Panc1 (cell line): ENCODE data around the gene FRMPD1. TPM values are rescaled to one million over a fixed set of nuclear protein-coding genes. Genes with fewer than 3 reads are reported as not detected.
A peak's percentile ranks its signal among the peaks of the same experiment; 100 is the strongest.
"Not testable (repeated sequence)": the region's sequence is repeated elsewhere in the genome, so short reads cannot be mapped to it uniquely, and the experiment has no call there.

Experiments used
- ATAC-seq: fragments of 200-7000 bp; cut with Tn5 transposase; 2 replicates; pipeline ENCODE4 v1.9.1; 2020; ENCODE audit warnings: mild to moderate bottlenecking, moderate library complexity
- BruUV-seq: library from RNA; stranded (reverse); fragments of 400-500 nt; replicated peaks from 2 replicates; lab custom pipeline; 2021; lab: Mats Ljungman, UMichigan
- CTCF ChIA-PET: fragments of 300-600 bp; sonication (Branson Sonifier 250); formaldehyde crosslinking; loops from one replicate; lab custom pipeline; 2022; ENCODE audit warnings: antibody characterized with exemption; lab: Charles Lee
- POLR2A ChIA-PET: fragments of 300-600 bp; sonication (Branson Sonifier 250); formaldehyde crosslinking; loops from one replicate; lab custom pipeline; 2022; ENCODE audit warnings: antibody characterized with exemption; lab: Charles Lee
- DNase-seq: peaks from one replicate; pipeline ENCODE4 v3.0.0-alpha.2; 2010; ENCODE audit warnings: low read depth, low spot score
- H3K27ac ChIP-seq: 2 replicates; pipeline ENCODE4 v1.5.1; 2011; ENCODE audit warnings: mild to moderate bottlenecking, low read length, inconsistent platforms
- H3K27me3 ChIP-seq: fragments of 200-500 bp; sonication (Bioruptor generic); 2 replicates; pipeline ENCODE4 v1.6.0; 2014; ENCODE audit warnings: low read length, inconsistent platforms; ENCODE audit not compliant: control insufficient read depth, insufficient read depth
- H3K36me3 ChIP-seq: fragments of 200-500 bp; sonication (Bioruptor generic); 2 replicates; pipeline ENCODE4 v1.5.1; 2014; ENCODE audit warnings: inconsistent platforms, mild to moderate bottlenecking, low read length, moderate library complexity; ENCODE audit not compliant: control insufficient read depth, insufficient read depth
- H3K4me1 ChIP-seq: 2 replicates; pipeline ENCODE4 v1.5.1; 2011; ENCODE audit warnings: inconsistent platforms, mild to moderate bottlenecking, low read length, moderate library complexity; ENCODE audit not compliant: control insufficient read depth, insufficient read depth
- H3K4me3 ChIP-seq, 2 experiments: 2 replicates each; pipeline ENCODE4 v1.5.1; 2011 to 2012; ENCODE audit warnings: low read depth in 2 of 2, low read length in 2 of 2, mild to moderate bottlenecking in 2 of 2, inconsistent platforms in 1 of 2, moderate library complexity in 1 of 2
- H3K9me3 ChIP-seq: fragments of 200-500 bp; sonication (Bioruptor generic); 2 replicates; pipeline ENCODE4 v1.5.1; 2014; ENCODE audit warnings: low read depth, mild to moderate bottlenecking, inconsistent platforms, low read length, moderate library complexity; ENCODE audit not compliant: control insufficient read depth, insufficient read depth
- CTCF ChIP-seq: fragments of 450-650 bp; IDR thresholded peaks from 2 replicates; pipeline ENCODE4 v1.5.1; 2017; ENCODE audit warnings: mild to moderate bottlenecking
- POLR2AphosphoS5 ChIP-seq: IDR thresholded peaks from 2 replicates; pipeline ENCODE4 v1.6.1; 2012; ENCODE audit warnings: mild to moderate bottlenecking, low read depth, low read length, moderate library complexity
- REST ChIP-seq, 2 experiments: IDR thresholded peaks; 2 replicates each; pipeline ENCODE4 v1.6.1; 2011 to 2012; ENCODE audit warnings: low read depth in 2 of 2, control low read depth in 1 of 2, low read length in 1 of 2, mild to moderate bottlenecking in 1 of 2, moderate library complexity in 1 of 2; ENCODE audit not compliant: insufficient read depth in 1 of 2
- SIN3A ChIP-seq: IDR thresholded peaks from 2 replicates; pipeline ENCODE4 v1.6.1; 2012; ENCODE audit warnings: low read depth, mild to moderate bottlenecking, low read length, moderate library complexity, borderline replicate concordance; ENCODE audit not compliant: insufficient read depth
- TCF7L2 ChIP-seq: IDR thresholded peaks from 2 replicates; pipeline ENCODE4 v1.6.1; 2011; ENCODE audit warnings: mild to moderate bottlenecking, low read depth, low read length, inconsistent platforms
- in situ Hi-C: cut with HindIII; loops from 2 replicates; pipeline ENCODE4 v1.10.0; 2016; ENCODE audit warnings: low sequenced_read_pairs, low pct_unique_long_range_greater_than_20kb
- intact Hi-C: fragments of 100-400 bp; cut with micrococcal nuclease; formaldehyde crosslinking; loops from one replicate; pipeline ENCODE4 v1.10.0; 2022; ENCODE audit not compliant: unreplicated experiment
- total RNA-seq: library from RNA; stranded (reverse); gene quantifications from one replicate; pipeline ENCODE4 v1.2.1, GENCODE V29; 2021; ENCODE audit not compliant: unreplicated experiment

FRMPD1 gene
- total RNA-seq, 1 experiment from 2014 or later, result 0.21 TPM

- in situ Hi-C loops, ATAC-seq, H3K27me3 ChIP-seq, DNase-seq, POLR2A ChIA-PET, H3K27ac ChIP-seq, intact Hi-C loops, H3K9me3 ChIP-seq, BruUV-seq, H3K4me3 ChIP-seq, CTCF ChIA-PET, H3K36me3 ChIP-seq: not testable (repeated sequence)
- H3K4me1 ChIP-seq, result peaks cover 11% of the 10 kb centered on the region
Observed at GRCh38 chr9:37752112-37752511, 101.4 kb downstream of the FRMPD1 start.

- no peak for ATAC-seq
- Histone ChIP-seq H3K9me3 (no peaks in the 10 kb centered on the region), H3K27ac (peak overlapping the region; percentile 98), H3K36me3 (no peaks in the 10 kb centered on the region), H3K4me1 (peaks cover 8% of the 10 kb centered on the region), H3K27me3 (no peaks in the 10 kb centered on the region), H3K4me3 (peak overlapping the region; percentile 81 to 95)
- intact Hi-C loops, result no loop called here
- TF ChIP-seq CTCF, result no peak
- TF ChIP-seq SIN3A, result no peak
- no peak for TF ChIP-seq REST (IDR thresholded peaks at IDR 0.05; ENCODE audit: insufficient read depth in 1 of 2, low read depth in 2 of 2, low read length in 1 of 2)
- TF ChIP-seq TCF7L2, result no peak
- TF ChIP-seq POLR2AphosphoS5, result no peak
- ChIA-PET POLR2A (interaction anchor here (0.7 kb wide), 3 partner anchors 10 to 645 kb away, joined by 3 to 13 read pairs (median 4); no protein-coding TSS in a partner anchor), CTCF (no interaction called here)
- no peak for DNase-seq
- in situ Hi-C loops, result no loop called here
- BruUV-seq, result no TSS peak
Observed at GRCh38 chr9:37752642-37753488, 102.1 kb downstream of the FRMPD1 start.
